Measurements from ENCODE around the gene EOMES.
A peak's percentile ranks its signal among the peaks of the same experiment; 100 is the strongest.

EOMES gene

DNA sequence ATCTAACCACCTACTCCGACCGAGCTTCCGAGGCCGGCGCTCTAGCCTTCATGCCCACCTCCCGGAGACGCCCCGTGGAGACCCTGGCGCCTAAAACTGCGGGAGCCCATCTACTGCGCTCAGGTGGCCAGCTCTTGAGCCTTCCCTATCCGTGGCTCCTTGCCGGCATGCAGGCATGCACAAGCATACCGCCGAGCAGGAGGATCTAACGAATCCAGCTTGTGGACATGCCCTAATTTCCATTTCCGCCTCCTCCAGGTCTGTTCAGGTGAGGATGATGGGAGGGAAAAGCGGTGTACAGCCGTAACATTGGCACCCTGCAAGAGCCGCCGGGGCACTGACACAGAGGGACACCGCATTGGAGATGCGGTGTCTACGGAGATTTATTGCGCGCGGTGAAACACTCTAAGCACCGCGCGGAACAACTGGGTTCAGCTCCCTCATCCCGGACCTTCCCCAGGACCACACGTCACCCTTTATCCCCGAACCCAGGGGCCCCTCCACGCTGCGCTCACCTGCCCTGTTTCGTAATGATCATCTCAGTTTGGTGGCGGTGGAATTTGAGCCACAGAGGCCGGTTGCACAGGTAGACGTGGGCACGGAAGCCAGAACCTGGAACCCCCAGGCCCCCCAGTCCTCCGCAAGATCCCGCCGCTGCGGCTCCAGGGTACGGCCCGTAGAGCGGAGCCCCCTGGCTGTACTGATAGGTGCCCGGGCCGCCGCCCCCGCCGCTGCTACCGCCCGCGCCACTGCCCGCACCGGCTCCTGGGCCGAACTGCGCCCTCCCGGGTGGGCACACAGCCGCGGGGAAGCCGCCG, 1.0 kb downstream of the EOMES start:
- no peak for DNase-seq (ENCODE audit: low read depth)

- DNase-seq (ENCODE audit: low read depth), result no peak
Measured at GRCh38 chr3:27719314-27720003, 2.7 kb downstream of the EOMES start.

GRCh38 chr3:27718459-27718858, 3.7 kb downstream of the EOMES start:
- DNase-seq (ENCODE audit: low read depth), result no peak

DNA sequence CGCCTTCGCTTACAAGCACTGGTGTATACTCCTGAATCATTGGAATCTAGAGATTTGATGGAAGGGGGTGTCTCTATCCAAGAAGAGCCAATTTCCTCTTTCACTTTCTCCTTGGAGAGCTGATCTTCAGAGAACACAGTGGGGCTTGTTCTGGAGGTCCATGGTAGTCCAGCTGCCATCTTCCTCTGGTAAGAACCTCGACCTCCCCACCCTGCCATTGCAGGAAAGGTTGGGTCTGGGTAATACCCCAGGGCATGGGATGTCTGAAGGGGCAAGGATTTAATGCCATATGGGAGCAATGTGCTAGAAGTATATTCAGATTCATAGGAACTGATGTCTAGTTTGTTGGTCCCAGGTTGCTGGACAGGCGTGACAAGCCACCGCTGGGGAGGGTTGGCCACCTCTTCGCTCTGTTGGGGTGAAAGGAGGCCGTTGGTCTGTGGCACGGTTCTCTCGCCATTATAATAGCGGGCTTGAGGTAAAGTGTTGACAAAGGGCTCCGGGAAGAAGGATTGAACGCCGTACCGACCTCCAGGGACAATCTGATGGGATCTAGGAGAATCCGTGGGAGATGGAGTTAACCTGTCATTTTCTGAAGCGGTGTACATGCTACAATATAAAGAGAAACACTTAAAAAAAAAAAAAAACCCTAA, 4.8 kb downstream of the EOMES start:
- DNase-seq (ENCODE audit: low read depth), result no peak

DNA sequence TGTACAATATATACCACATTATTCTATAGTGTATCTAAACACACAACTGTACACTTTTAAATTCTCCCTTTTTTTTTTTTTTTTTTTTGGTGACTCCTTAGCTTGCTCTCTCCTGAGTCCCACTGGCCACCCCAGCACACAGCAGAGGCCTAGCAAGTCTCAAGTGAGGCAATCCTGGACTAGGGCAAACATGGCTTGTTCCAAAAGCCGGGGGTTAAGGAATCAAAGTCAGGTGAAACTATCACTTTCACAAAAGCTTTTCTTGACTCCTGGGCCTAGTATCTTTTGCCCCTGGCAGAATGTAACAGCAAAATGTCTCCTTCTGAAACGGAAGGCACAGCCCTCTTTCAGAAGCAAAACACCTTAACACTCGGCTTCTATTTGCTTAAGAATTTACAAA, 5.8 kb downstream of the EOMES start:
- DNase-seq (ENCODE audit: low read depth), result no peak

- DNase-seq (ENCODE audit: low read depth), result no peak
Measured at GRCh38 chr3:27715863-27716262, 6.3 kb downstream of the EOMES start.

DNA sequence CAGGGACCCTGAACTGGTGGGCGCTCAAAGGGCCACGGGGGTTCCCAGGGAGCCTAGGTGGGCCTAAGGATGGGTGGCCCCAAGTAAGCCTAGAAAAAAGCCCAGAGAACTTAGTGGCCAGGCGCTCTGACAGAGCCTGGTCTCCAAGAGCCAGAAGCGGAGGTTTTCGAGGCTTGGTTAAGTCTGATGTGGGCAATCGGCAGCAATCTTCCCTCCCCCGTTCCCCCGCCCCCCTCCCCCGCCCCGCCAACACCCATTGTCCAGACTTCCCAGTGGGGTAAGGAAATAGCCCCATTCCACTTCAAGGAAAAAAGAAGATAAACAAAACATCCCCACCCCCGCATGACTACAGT, 6.7 kb downstream of the EOMES start:
- DNase-seq (ENCODE audit: low read depth), result no peak

GRCh38 chr3:27714692-27715453, 7.2 kb downstream of the EOMES start:
- no peak for DNase-seq (ENCODE audit: low read depth)

- DNase-seq (ENCODE audit: low read depth), result no peak
Measured at GRCh38 chr3:27714146-27714526, 8.0 kb downstream of the EOMES start.

DNA sequence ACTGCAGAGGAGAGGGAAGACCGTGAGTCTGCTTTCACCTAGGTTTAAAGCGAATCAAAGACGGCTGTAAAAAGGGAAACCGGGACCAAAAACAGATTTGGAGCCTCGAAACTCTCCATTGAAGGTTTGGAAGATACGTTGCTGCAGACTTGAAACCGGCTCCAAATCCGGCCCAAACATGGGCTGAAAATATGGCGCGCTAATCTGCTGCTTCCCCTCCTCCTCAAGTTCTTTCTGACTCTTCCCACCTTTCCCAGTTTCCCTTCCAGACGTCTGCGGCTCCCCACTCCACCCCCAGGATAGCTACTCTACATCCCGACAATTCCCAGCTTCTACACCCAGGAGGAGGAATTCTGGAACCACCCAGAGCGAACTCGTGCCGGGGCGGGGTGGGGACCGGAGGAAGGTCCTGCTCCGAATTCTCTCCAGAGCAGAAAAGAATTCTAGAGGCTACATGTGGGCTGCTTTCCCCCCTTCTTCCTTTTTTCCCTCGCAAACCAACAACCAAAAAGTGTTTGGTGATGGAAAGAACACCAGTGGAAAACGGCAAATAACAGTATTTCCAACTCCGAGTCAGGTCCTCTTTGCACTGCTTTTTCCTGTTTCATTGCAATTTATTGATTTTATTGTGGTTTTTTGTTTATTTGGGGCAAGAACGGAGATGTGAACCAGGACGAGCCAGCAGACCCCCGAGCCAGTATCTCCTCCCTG, 8.5 kb downstream of the EOMES start:
- DNase-seq (ENCODE audit: low read depth), result no peak

DNA sequence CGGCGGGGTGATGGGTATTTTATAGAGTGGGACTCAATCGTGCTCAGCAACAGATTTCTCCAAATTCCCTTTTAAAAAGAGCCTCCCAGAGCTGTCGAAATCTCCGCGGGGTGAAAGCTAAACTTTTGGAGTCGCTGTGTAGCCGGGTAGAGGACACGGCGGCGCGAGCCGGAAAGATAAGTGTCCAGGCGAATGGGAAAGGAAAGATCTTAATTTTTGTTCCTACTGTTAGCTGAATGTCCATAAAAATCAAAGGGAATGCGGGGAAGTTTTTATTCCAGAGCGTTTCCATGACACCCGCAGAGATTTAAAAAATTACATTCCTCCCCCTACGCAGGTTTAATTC, 9.1 kb downstream of the EOMES start:
- DNase-seq (ENCODE audit: low read depth), result no peak

DNA sequence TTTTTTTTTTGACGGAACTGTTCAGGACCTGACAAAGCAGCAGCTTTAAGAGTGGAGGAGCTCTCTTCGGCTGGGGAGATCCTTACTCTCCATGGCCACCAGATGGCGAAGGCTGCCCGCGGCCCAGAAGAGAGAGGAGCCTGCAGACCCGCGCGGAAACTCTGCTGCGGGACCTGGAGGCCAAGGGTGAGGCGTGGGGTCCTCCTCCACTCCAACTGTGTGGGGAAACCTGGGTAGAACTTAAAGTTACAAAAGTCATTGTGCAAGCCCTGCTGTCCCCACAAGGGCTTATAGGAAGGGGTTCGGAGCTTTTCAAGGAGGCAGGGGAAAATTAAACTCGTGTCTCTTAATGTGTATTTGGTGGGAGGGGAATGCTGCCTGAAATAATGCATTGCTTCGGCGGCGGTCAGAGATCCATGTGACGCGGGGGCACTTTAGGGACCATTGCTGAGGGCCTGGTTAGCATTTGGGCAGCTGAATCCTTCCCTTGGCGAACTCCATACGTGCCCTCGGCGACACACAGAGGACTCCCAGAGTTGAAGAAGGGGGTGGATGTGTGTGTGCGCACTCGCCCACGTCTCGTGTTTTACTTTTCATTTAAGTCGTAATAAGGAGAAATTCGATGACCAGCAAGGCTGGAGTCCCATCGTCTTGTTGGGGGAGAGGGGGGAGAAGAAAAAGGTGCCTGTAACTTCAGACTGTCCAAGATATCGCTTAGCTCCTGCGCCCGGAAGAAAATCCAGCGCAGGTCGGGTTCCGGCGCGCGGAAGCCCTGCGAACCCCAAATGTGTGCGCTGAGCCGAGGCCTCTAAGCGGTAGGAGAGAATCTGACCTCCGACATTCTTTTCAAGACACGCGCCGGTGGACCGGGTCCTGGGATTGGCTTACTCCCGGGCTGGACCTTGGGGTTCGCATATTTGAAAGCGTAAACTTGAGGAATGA, 9.7 kb downstream of the EOMES start:
- peak; percentile 72 for DNase-seq (ENCODE audit: low read depth)

DNA sequence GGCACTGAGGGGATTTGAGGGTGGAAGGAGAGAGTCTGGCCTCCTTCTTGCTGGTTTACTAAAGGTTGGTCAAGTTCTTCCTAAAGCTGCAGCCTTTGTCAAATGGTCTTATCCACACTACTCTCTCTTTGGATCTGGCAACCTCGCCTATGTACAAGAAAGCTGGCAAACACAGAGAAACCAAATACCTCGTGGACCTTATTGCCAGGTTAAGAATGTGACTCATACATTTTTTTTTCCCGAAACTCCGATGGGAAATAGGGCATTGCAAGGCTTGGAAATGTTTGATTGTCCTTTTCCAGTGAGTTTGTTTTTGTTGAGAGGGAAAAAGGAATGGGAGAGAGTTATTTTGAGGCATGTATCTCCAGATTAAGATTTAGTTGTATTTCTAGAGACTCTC, 13.9 kb downstream of the EOMES start:
- DNase-seq (ENCODE audit: low read depth), result no peak

- DNase-seq (ENCODE audit: low read depth), result no peak
Measured at GRCh38 chr3:27699067-27699466, 23.1 kb downstream of the EOMES start.

GRCh38 chr3:27696906-27697305, 25.2 kb downstream of the EOMES start:
- no peak for DNase-seq (ENCODE audit: low read depth)

GRCh38 chr3:27695636-27696035, 26.5 kb downstream of the EOMES start:
- no peak for DNase-seq (ENCODE audit: low read depth)

DNA sequence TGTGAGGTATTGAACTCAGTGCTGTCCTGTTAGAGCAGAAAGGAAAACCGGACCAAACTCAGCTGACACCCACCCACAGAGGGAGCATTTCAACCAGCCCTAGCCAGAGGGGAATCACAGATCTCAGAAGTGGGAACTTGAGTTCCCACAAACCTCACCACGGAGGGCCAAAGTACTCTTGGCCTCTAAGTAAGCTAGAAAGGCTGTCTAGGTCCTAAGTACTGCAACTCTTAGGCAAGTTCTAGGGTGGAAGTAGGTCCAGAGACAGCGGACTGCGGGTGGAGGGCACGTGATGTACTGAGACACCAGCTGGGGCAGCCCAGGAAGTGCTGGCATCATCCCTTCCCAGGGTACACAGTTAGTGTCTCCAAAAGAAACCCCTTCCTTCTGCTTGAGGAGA, 34.1 kb downstream of the EOMES start:
- DNase-seq (ENCODE audit: low read depth), result no peak

- no peak for DNase-seq (ENCODE audit: low read depth)
Measured at GRCh38 chr3:27686642-27687041, 35.5 kb downstream of the EOMES start.

- no peak for DNase-seq (ENCODE audit: low read depth)
Measured at GRCh38 chr3:27685474-27685873, 36.6 kb downstream of the EOMES start.

- DNase-seq (ENCODE audit: low read depth), result no peak
Measured at GRCh38 chr3:27684302-27684701, 37.8 kb downstream of the EOMES start.

GRCh38 chr3:27681249-27681748, 40.8 kb downstream of the EOMES start:
- no peak for DNase-seq (ENCODE audit: low read depth)
